SK-N-SH (cell line): ENCODE measurements around the gene KRAS. TPM values are rescaled to one million over a fixed set of nuclear protein-coding genes. Genes with fewer than 3 reads are reported as not detected.

Experiments used
- CTCF ChIA-PET: fragments of 300-600, 350-600 bp; formaldehyde crosslinking; extraction: SDS; loops from one replicate; lab custom pipeline; 2021; lab: Yijun Ruan, JAX
- POLR2A ChIA-PET: fragments of 350-600 bp; sonication (Branson Sonifier 250); formaldehyde crosslinking; extraction: SDS; loops from one replicate; lab custom pipeline; 2020; ENCODE audit warnings: antibody characterized with exemption, inconsistent platforms; lab: Yijun Ruan, JAX
- DNase-seq: peaks from one replicate; pipeline ENCODE4 v3.0.0; 2012
- H2AFZ ChIP-seq: fragments of 200-600 bp; sonication (generic); 2 replicates; pipeline ENCODE4 v1.8.1; 2016; ENCODE audit warnings: antibody characterized with exemption, mild to moderate bottlenecking, low read depth
- H3F3A ChIP-seq: fragments of 200-600 bp; sonication (generic); replicated peaks from 2 replicates; pipeline ENCODE3; 2016; ENCODE audit warnings: antibody characterized with exemption, mild to moderate bottlenecking; ENCODE audit not compliant: insufficient read depth
- H3K27ac ChIP-seq, 2 experiments: fragments of 200-500 bp in 1 of 2; fragments of 200-600 bp in 1 of 2; sonication (Bioruptor generic) in 1 of 2; sonication (generic), shearing (Covaris generic) in 1 of 2; 2 replicates each; pipeline versions ENCODE4 v1.5.1 to v1.6.1; 2014 to 2016; ENCODE audit warnings: low read depth in 2 of 2, inconsistent platforms in 1 of 2, low read length in 1 of 2, mild to moderate bottlenecking in 1 of 2, mixed read lengths in 1 of 2
- H3K27me3 ChIP-seq: fragments of 200-600 bp; sonication (generic), shearing (Covaris generic); 2 replicates; pipeline ENCODE4 v1.6.1; 2016; ENCODE audit warnings: mixed run types; ENCODE audit not compliant: insufficient read depth
- H3K36me3 ChIP-seq, 2 experiments: fragments of 200-500 bp in 1 of 2; fragments of 200-600 bp in 1 of 2; sonication (Bioruptor generic) in 1 of 2; sonication (generic) in 1 of 2; replicated peaks in 1 of 2; 2 replicates each; pipeline versions ENCODE3 to v1.5.1; 2014 to 2016; ENCODE audit warnings: low read length in 1 of 2, mild to moderate bottlenecking in 1 of 2; ENCODE audit not compliant: insufficient read depth in 2 of 2, control insufficient read depth in 1 of 2
- H3K4me1 ChIP-seq, 2 experiments: fragments of 200-500 bp in 1 of 2; fragments of 200-600 bp in 1 of 2; sonication (Bioruptor generic) in 1 of 2; sonication (generic), shearing (Covaris generic) in 1 of 2; 2 replicates each; pipeline versions ENCODE4 v1.5.1 to v1.6.1; 2014 to 2016; ENCODE audit warnings: low read depth in 1 of 2, low read length in 1 of 2, mixed run types in 1 of 2; ENCODE audit not compliant: insufficient read depth in 2 of 2, control insufficient read depth in 1 of 2
- H3K4me2 ChIP-seq: fragments of 200-600 bp; sonication (generic), shearing (Covaris generic); 2 replicates; pipeline ENCODE4 v1.6.1; 2017; ENCODE audit warnings: mixed run types
- H3K4me3 ChIP-seq, 2 experiments: fragments of 200-500 bp in 1 of 2; fragments of 200-600 bp in 1 of 2; sonication (Bioruptor generic) in 1 of 2; sonication (generic), shearing (Covaris generic) in 1 of 2; 2 replicates each; pipeline versions ENCODE4 v1.5.1 to v1.8.1; 2014 to 2016; ENCODE audit warnings: low read depth in 2 of 2, inconsistent platforms in 1 of 2, low read length in 1 of 2, mild to moderate bottlenecking in 1 of 2, mixed read lengths in 1 of 2, moderate library complexity in 1 of 2
- H3K79me2 ChIP-seq: fragments of 200-600 bp; sonication (generic); 2 replicates; pipeline ENCODE4 v1.8.1; 2017; ENCODE audit warnings: mild to moderate bottlenecking; ENCODE audit not compliant: insufficient read depth
- H3K9ac ChIP-seq: fragments of 200-600 bp; sonication (generic); 2 replicates; pipeline ENCODE4 v1.6.1; 2017; ENCODE audit warnings: mixed run types
- H3K9me2 ChIP-seq: fragments of 200-600 bp; sonication (generic); 2 replicates; pipeline ENCODE4 v1.6.1; 2017; ENCODE audit warnings: mixed run types
- H3K9me3 ChIP-seq: fragments of 200-600 bp; sonication (generic); 2 replicates; pipeline ENCODE4 v1.6.1; 2017; ENCODE audit warnings: mixed run types, mild to moderate bottlenecking, moderate library complexity
- H4K20me1 ChIP-seq: fragments of 200-600 bp; sonication (generic); 2 replicates; pipeline ENCODE4 v1.6.1; 2017; ENCODE audit warnings: mild to moderate bottlenecking, mixed run types; ENCODE audit not compliant: insufficient read depth
- EP300 ChIP-seq, 2 experiments: IDR thresholded peaks; 2 replicates each; pipeline versions ENCODE4 v1.4.0 to v1.6.1; 2012; ENCODE audit warnings: borderline replicate concordance in 1 of 2, low read depth in 1 of 2, low read length in 1 of 2
- FOSL2 ChIP-seq: IDR thresholded peaks from 2 replicates; pipeline ENCODE4 v1.4.0; 2012; ENCODE audit warnings: low read depth, mild to moderate bottlenecking, moderate library complexity, borderline replicate concordance
- GABPA ChIP-seq: IDR thresholded peaks from 2 replicates; pipeline ENCODE4 v1.4.0; 2012; ENCODE audit warnings: low read depth, mild to moderate bottlenecking
- JUND ChIP-seq: IDR thresholded peaks from 2 replicates; pipeline ENCODE4 v1.4.0; 2012
- MEF2A ChIP-seq: IDR thresholded peaks from 2 replicates; pipeline ENCODE4 v1.4.0; 2012; ENCODE audit warnings: low read depth, borderline replicate concordance
- MXI1 ChIP-seq: IDR thresholded peaks from 2 replicates; pipeline ENCODE4 v1.6.1; 2012; ENCODE audit warnings: mild to moderate bottlenecking, low read depth, low read length, improper control_type of control experiment
- POLR2AphosphoS5 ChIP-seq: IDR thresholded peaks from 2 replicates; pipeline ENCODE4 v1.6.1; 2012; ENCODE audit warnings: low read depth, low read length
- RAD21 ChIP-seq: IDR thresholded peaks from 2 replicates; pipeline ENCODE4 v1.6.1; 2012; ENCODE audit warnings: mild to moderate bottlenecking, low read length
- RCOR1 ChIP-seq: fragments of 150-350 bp; IDR thresholded peaks from 2 replicates; pipeline ENCODE4 v1.6.1; 2017; ENCODE audit warnings: antibody characterized with exemption, low read length
- RXRA ChIP-seq: IDR thresholded peaks from 2 replicates; pipeline ENCODE4 v1.4.0; 2012; ENCODE audit warnings: low read depth, mild to moderate bottlenecking, borderline replicate concordance
- TAF1 ChIP-seq: IDR thresholded peaks from 2 replicates; pipeline ENCODE4 v1.6.1; 2012; ENCODE audit warnings: low read depth, mild to moderate bottlenecking, low read length, moderate library complexity, borderline replicate concordance
- YY1 ChIP-seq: IDR thresholded peaks from 2 replicates; pipeline ENCODE4 v1.4.0; 2012; ENCODE audit warnings: low read depth, mild to moderate bottlenecking
- WGBS: methylation state at CpG from one replicate; pipeline ENCODE4 v1.1.6; 2017; ENCODE audit warnings: low lambda C conversion rate; 5-methylcytosine and 5-hydroxymethylcytosine counted together
- polyA plus RNA-seq, 3 experiments: library from polyadenylated mRNA; depleted of rRNA; stranded (reverse); fragments of >200 nt; gene quantifications; 2 replicates each; pipeline ENCODE4 v1.2.3, GENCODE V29; 2012
- TF ChIP-seq, protein P1 (sequence below): fragments of 150-350 bp; IDR thresholded peaks from 2 replicates; pipeline ENCODE4 v1.6.1; 2017; ENCODE audit warnings: antibody characterized with exemption, low read length, low read depth, borderline replicate concordance
- TF ChIP-seq, protein P2 (sequence below): fragments of 150-350 bp; IDR thresholded peaks from 2 replicates; pipeline ENCODE4 v1.6.1; 2016; ENCODE audit warnings: mild to moderate bottlenecking, low read depth, low read length
- TF ChIP-seq, protein P3 (sequence below): IDR thresholded peaks from 2 replicates; pipeline ENCODE4 v1.4.0; 2012; ENCODE audit warnings: low read depth, borderline replicate concordance
- TF ChIP-seq, protein P4 (sequence below): IDR thresholded peaks from 2 replicates; pipeline ENCODE4 v1.4.0; 2012; ENCODE audit warnings: low read depth, borderline replicate concordance
- TF ChIP-seq, protein P5 (sequence below): fragments of 200-600 bp; sonication (generic); IDR thresholded peaks from 2 replicates; pipeline ENCODE4 v1.6.1; 2017; ENCODE audit warnings: antibody characterized with exemption, mild to moderate bottlenecking, moderate library complexity
- TF ChIP-seq, protein P6 (sequence below): IDR thresholded peaks from 2 replicates; pipeline ENCODE4 v1.6.1; 2012; ENCODE audit warnings: mild to moderate bottlenecking, low read depth, low read length, moderate library complexity

The KRAS gene
- polyA plus RNA-seq, 1 of the 3 experiments (the other 2 are of a cell fraction), result 8.0 TPM

- TF ChIP-seq, protein P1, sequence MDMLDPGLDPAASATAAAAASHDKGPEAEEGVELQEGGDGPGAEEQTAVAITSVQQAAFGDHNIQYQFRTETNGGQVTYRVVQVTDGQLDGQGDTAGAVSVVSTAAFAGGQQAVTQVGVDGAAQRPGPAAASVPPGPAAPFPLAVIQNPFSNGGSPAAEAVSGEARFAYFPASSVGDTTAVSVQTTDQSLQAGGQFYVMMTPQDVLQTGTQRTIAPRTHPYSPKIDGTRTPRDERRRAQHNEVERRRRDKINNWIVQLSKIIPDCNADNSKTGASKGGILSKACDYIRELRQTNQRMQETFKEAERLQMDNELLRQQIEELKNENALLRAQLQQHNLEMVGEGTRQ, result no peak
- no peak for TF ChIP-seq RAD21
- no peak for TF ChIP-seq RCOR1
Observed at GRCh38 chr12:25207846-25208245, 42.9 kb downstream of the KRAS start (continued).

- Histone ChIP-seq H3K9me2 (no peaks in the 10 kb centered on the region), H3K9me3 (no peaks in the 10 kb centered on the region), H3F3A (peaks cover 17% of the 10 kb centered on the region), H3K4me2 (no peak overlapping the region), H4K20me1 (no peaks in the 10 kb centered on the region), H2AFZ (no peak overlapping the region), H3K27me3 (no peaks in the 10 kb centered on the region), H3K36me3 (peaks cover 65 to 67% of the 10 kb centered on the region in 2 experiments), H3K4me1 (no peaks in the 10 kb centered on the region; a peak in 1 of 4 replicates), H3K79me2 (peaks cover 19% of the 10 kb centered on the region), H3K27ac (no peak overlapping the region), H3K4me3 (no peak overlapping the region), H3K9ac (no peak overlapping the region)
- CTCF ChIA-PET, result interaction anchor here (0.8 kb wide), 1 partner anchor 34 kb away, joined by 4 read pairs; no protein-coding TSS in a partner anchor
- TF ChIP-seq, protein P2, sequence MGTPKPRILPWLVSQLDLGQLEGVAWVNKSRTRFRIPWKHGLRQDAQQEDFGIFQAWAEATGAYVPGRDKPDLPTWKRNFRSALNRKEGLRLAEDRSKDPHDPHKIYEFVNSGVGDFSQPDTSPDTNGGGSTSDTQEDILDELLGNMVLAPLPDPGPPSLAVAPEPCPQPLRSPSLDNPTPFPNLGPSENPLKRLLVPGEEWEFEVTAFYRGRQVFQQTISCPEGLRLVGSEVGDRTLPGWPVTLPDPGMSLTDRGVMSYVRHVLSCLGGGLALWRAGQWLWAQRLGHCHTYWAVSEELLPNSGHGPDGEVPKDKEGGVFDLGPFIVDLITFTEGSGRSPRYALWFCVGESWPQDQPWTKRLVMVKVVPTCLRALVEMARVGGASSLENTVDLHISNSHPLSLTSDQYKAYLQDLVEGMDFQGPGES, result no peak
- TF ChIP-seq TAF1 (no peak), GABPA (no peak), RXRA (no peak), YY1 (no peak), JUND (no peak), POLR2AphosphoS5 (no peak), EP300 (IDR thresholded peaks at IDR 0.05; ENCODE audit: borderline replicate concordance in 1 of 2, low read depth in 1 of 2, low read length in 1 of 2) (no peak), RCOR1 (no peak), MXI1 (no peak), MEF2A (no peak), FOSL2 (no peak), RAD21 (no peak)
- TF ChIP-seq, protein P3, sequence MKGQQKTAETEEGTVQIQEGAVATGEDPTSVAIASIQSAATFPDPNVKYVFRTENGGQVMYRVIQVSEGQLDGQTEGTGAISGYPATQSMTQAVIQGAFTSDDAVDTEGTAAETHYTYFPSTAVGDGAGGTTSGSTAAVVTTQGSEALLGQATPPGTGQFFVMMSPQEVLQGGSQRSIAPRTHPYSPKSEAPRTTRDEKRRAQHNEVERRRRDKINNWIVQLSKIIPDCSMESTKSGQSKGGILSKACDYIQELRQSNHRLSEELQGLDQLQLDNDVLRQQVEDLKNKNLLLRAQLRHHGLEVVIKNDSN, result no peak
- TF ChIP-seq, protein P4, sequence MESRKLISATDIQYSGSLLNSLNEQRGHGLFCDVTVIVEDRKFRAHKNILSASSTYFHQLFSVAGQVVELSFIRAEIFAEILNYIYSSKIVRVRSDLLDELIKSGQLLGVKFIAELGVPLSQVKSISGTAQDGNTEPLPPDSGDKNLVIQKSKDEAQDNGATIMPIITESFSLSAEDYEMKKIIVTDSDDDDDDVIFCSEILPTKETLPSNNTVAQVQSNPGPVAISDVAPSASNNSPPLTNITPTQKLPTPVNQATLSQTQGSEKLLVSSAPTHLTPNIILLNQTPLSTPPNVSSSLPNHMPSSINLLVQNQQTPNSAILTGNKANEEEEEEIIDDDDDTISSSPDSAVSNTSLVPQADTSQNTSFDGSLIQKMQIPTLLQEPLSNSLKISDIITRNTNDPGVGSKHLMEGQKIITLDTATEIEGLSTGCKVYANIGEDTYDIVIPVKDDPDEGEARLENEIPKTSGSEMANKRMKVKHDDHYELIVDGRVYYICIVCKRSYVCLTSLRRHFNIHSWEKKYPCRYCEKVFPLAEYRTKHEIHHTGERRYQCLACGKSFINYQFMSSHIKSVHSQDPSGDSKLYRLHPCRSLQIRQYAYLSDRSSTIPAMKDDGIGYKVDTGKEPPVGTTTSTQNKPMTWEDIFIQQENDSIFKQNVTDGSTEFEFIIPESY, result no peak
- TF ChIP-seq, protein P5, sequence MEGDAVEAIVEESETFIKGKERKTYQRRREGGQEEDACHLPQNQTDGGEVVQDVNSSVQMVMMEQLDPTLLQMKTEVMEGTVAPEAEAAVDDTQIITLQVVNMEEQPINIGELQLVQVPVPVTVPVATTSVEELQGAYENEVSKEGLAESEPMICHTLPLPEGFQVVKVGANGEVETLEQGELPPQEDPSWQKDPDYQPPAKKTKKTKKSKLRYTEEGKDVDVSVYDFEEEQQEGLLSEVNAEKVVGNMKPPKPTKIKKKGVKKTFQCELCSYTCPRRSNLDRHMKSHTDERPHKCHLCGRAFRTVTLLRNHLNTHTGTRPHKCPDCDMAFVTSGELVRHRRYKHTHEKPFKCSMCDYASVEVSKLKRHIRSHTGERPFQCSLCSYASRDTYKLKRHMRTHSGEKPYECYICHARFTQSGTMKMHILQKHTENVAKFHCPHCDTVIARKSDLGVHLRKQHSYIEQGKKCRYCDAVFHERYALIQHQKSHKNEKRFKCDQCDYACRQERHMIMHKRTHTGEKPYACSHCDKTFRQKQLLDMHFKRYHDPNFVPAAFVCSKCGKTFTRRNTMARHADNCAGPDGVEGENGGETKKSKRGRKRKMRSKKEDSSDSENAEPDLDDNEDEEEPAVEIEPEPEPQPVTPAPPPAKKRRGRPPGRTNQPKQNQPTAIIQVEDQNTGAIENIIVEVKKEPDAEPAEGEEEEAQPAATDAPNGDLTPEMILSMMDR, result no peak
- TF ChIP-seq, protein P6, sequence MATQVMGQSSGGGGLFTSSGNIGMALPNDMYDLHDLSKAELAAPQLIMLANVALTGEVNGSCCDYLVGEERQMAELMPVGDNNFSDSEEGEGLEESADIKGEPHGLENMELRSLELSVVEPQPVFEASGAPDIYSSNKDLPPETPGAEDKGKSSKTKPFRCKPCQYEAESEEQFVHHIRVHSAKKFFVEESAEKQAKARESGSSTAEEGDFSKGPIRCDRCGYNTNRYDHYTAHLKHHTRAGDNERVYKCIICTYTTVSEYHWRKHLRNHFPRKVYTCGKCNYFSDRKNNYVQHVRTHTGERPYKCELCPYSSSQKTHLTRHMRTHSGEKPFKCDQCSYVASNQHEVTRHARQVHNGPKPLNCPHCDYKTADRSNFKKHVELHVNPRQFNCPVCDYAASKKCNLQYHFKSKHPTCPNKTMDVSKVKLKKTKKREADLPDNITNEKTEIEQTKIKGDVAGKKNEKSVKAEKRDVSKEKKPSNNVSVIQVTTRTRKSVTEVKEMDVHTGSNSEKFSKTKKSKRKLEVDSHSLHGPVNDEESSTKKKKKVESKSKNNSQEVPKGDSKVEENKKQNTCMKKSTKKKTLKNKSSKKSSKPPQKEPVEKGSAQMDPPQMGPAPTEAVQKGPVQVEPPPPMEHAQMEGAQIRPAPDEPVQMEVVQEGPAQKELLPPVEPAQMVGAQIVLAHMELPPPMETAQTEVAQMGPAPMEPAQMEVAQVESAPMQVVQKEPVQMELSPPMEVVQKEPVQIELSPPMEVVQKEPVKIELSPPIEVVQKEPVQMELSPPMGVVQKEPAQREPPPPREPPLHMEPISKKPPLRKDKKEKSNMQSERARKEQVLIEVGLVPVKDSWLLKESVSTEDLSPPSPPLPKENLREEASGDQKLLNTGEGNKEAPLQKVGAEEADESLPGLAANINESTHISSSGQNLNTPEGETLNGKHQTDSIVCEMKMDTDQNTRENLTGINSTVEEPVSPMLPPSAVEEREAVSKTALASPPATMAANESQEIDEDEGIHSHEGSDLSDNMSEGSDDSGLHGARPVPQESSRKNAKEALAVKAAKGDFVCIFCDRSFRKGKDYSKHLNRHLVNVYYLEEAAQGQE, result no peak
- DNase-seq, result no peak
- whole genome bisulfite sequencing, result 95% methylated on average over 6 of the region's 6 CpGs
- POLR2A ChIA-PET, result no interaction called here
Observed at GRCh38 chr12:25207411-25207810, 43.3 kb downstream of the KRAS start.
